ENCODE measurements around the gene MYH16. TPM values are rescaled to one million over a fixed set of nuclear protein-coding genes. Genes with fewer than 3 reads are reported as not detected.
"Not testable (repeated sequence)": the region's sequence is repeated elsewhere in the genome, so short reads cannot be mapped to it uniquely, and the experiment has no call there.

Gene MYH16
- total and polyA plus RNA-seq, 7 donors: not detected

DNA sequence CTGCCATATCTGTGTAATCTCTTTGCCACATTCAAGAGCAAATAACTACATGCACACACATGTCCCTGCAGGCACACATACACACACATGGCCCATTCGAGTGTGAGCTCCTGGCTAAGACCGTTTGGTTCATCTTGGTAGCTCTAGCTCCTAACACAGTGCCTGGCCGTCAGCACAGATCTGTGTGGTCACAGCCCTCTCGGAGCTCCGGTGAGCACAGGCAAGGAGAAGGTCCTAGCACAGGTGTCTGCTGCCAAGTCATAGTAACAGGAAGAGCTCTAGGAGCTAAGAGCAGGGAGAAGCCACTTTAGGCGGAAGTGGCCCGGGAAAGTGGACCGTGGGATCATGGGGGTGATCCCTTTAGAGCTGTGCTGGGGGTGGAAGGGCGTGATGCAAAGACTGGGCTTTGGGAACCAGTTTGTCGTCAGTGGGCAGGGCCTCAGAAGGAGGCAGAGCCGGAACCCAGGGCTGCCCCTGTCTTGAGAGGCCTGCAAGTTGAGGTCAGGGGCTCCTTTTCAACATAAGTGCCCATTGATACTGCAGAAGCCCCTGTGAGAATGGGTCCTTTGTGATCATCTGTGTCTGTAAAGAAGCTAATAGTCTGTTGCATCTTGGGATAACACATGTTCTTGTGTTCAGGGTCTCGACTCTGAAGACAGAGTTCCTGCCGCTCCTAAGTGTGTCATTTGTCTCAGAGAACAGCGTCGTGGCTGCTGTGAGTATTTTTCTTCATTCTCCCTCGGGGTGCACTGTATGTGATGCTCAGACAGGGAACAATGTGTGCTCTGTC is 85.3 kb downstream of the MYH16 start:
- no peak overlapping the region for H3K4me3 ChIP-seq
- H3K27ac ChIP-seq: no peak overlapping the region
- intact Hi-C loops (cut with DNase I): no loop called here
- 91 to 92% (median 92%) methylated on average over 16 of the region's 16 CpGs for WGBS, 3 donors
- H3K4me1 ChIP-seq: no peaks in the 10 kb centered on the region
- DNase-seq: no peak
- no peak for TF ChIP-seq CTCF (IDR thresholded peaks at IDR 0.05)
- H3K9me3 ChIP-seq: no peaks in the 10 kb centered on the region
- H3K27me3 ChIP-seq (ENCODE audit: insufficient read depth in 3 of 3, low read length in 2 of 3): no peaks in the 10 kb centered on the region
- ATAC-seq: no peak
- H3K36me3 ChIP-seq (ENCODE audit: insufficient read depth in 1 of 2, low read depth in 1 of 2): peaks cover 13 to 98% of the 10 kb centered on the region in 2 donors

- DNase-seq; intact Hi-C loops (cut with DNase I); H3K27me3 ChIP-seq (ENCODE audit: insufficient read depth in 3 of 3, low read length in 2 of 3); H3K27ac ChIP-seq; H3K4me1 ChIP-seq; ATAC-seq; H3K9me3 ChIP-seq; H3K4me3 ChIP-seq: not testable (repeated sequence)
- 97 to 99% (median 98%) methylated on average over 15 of the region's 15 CpGs for WGBS, 3 donors
- peaks cover 13 to 98% of the 10 kb centered on the region in 2 donors for H3K36me3 ChIP-seq (ENCODE audit: insufficient read depth in 1 of 2, low read depth in 1 of 2)
Observed at GRCh38 chr7:99358521-99358920, 85.9 kb downstream of the MYH16 start.

DNA sequence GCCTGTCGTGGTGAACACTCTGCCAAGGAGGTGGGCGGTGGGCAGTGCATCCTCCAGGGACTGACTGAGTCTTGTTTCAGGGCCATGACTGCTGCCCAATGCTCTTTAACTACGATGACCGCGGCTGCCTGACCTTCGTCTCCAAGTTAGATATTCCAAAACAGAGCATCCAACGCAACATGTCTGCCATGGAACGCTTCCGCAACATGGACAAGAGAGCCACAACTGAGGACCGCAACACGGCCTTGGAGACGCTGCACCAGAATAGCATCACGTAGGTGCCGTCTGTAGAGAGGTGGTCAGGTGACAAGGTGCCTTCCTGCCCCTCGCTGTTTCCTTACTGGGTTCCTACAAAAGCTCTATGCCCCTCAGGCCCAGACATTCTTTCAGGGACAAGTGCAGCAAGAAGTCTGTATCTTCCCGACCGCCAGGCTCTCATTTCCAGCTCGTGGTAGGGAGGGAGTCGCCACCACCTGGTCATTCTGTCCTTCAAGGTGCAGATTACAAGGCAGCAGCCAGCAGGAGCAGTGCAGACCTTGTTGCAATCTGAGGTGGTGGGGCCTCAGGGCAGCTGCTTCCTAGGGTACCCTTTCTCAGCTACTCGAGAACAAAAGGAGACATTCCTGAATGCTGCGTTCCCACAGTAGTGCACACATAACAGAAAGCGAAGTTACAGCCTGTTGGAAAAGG is 87.0 kb downstream of the MYH16 start:
- DNase-seq: no peak
- H3K27ac ChIP-seq: no peak overlapping the region
- no peak for ATAC-seq
- no peaks in the 10 kb centered on the region for H3K4me1 ChIP-seq
- no peaks in the 10 kb centered on the region for H3K9me3 ChIP-seq
- 86 to 89% (median 88%) methylated on average over 22 of the region's 22 CpGs for WGBS, 3 donors
- no peak overlapping the region for H3K4me3 ChIP-seq
- no peak for TF ChIP-seq CTCF (IDR thresholded peaks at IDR 0.05)
- intact Hi-C loops (cut with DNase I): no loop called here
- no peaks in the 10 kb centered on the region for H3K27me3 ChIP-seq (ENCODE audit: insufficient read depth in 3 of 3, low read length in 2 of 3)
- H3K36me3 ChIP-seq (ENCODE audit: insufficient read depth in 1 of 2, low read depth in 1 of 2): peaks cover 8 to 98% of the 10 kb centered on the region in 2 donors

Other genes with a start within 250 kb of the MYH16 start
- 10 to 100 TPM in 3 of 4 donors, 1 to 10 TPM in 1; 8.8 to 16.9 (median 13.2) TPM for gene SMURF1, start 128.7 kb upstream of the MYH16 start, total RNA-seq
- 10 to 100 TPM in 1 of 3 donors, 1 to 10 TPM in 2; 5.8 to 10.2 (median 6.8) TPM for gene SMURF1, start 128.7 kb upstream of the MYH16 start, polyA plus RNA-seq
- not detected for gene KPNA7, start 64.7 kb upstream of the MYH16 start, total RNA-seq
- not detected for gene KPNA7, start 64.7 kb upstream of the MYH16 start, polyA plus RNA-seq
- gene ARPC1A, start 53.1 kb downstream of the MYH16 start, total RNA-seq: 10 to 100 TPM; 41.6 to 53.5 (median 47.6) TPM
- gene ARPC1A, start 53.1 kb downstream of the MYH16 start, polyA plus RNA-seq: 100 to 1,000 TPM in 1 of 3 donors, 10 to 100 TPM in 2; 38.1 to 114 (median 71.2) TPM
- 10 to 100 TPM; 12.9 to 19.1 (median 15.7) TPM for gene ARPC1B, start 101.9 kb downstream of the MYH16 start, total RNA-seq
- gene ARPC1B, start 101.9 kb downstream of the MYH16 start, polyA plus RNA-seq: 10 to 100 TPM; 20.0 to 61.5 (median 25.9) TPM
- 100 to 1,000 TPM; 131 to 174 (median 172) TPM for gene PDAP1, start 135.8 kb downstream of the MYH16 start, total RNA-seq
- gene PDAP1, start 135.8 kb downstream of the MYH16 start, polyA plus RNA-seq: 100 to 1,000 TPM; 257 to 437 (median 436) TPM
- 10 to 100 TPM; 30.2 to 49.1 (median 39.8) TPM for gene BUD31, start 136.1 kb downstream of the MYH16 start, total RNA-seq
- 100 to 1,000 TPM in 1 of 3 donors, 10 to 100 TPM in 2; 46.8 to 115 (median 88.0) TPM for gene BUD31, start 136.1 kb downstream of the MYH16 start, polyA plus RNA-seq
- 1 to 10 TPM; 2.7 to 9.2 (median 4.6) TPM for gene PTCD1, start 166.0 kb downstream of the MYH16 start, total RNA-seq
- 1 to 10 TPM; 5.0 to 8.1 (median 5.6) TPM for gene PTCD1, start 166.0 kb downstream of the MYH16 start, polyA plus RNA-seq
- 10 to 100 TPM; 21.3 to 42.4 (median 28.6) TPM for gene CPSF4, start 166.1 kb downstream of the MYH16 start, total RNA-seq
- gene CPSF4, start 166.1 kb downstream of the MYH16 start, polyA plus RNA-seq: 10 to 100 TPM; 35.6 to 46.4 (median 36.5) TPM
- gene ATP5MF, start 193.3 kb downstream of the MYH16 start, total RNA-seq: 100 to 1,000 TPM; 391 to 584 (median 510) TPM
- gene ATP5MF, start 193.3 kb downstream of the MYH16 start, polyA plus RNA-seq: 1,000 to 10,000 TPM; 2,163 to 2,481 (median 2,336) TPM
- 1 to 10 TPM; 1.6 to 4.0 (median 2.9) TPM for gene ZNF789, start 200.1 kb downstream of the MYH16 start, total RNA-seq
- gene ZNF789, start 200.1 kb downstream of the MYH16 start, polyA plus RNA-seq: 1 to 10 TPM; 2.0 to 6.2 (median 2.2) TPM
- gene ZNF394, start 227.4 kb downstream of the MYH16 start, total RNA-seq: 10 to 100 TPM; 11.1 to 17.4 (median 14.6) TPM
- 10 to 100 TPM in 2 of 3 donors, 1 to 10 TPM in 1; 9.9 to 17.1 (median 15.9) TPM for gene ZNF394, start 227.4 kb downstream of the MYH16 start, polyA plus RNA-seq
- 1 to 10 TPM; 7.3 to 9.6 (median 9.4) TPM for gene ZKSCAN5, start 231.8 kb downstream of the MYH16 start, total RNA-seq
- gene ZKSCAN5, start 231.8 kb downstream of the MYH16 start, polyA plus RNA-seq: 10 to 100 TPM in 1 of 3 donors, 1 to 10 TPM in 2; 3.1 to 15.4 (median 4.3) TPM

Measured in psoas muscle (tissue), 8 donors.